ENCODE data around the gene AGBL2.
"Not testable (repeated sequence)": the region's sequence is repeated elsewhere in the genome, so short reads cannot be mapped to it uniquely, and the experiment has no call there.

Gene AGBL2

GRCh38 chr11:47642099-47642855 is 72.9 kb downstream of the AGBL2 start, which contains the start of gene MTCH2:
Gene MTCH2 (minus strand): TSS chr11:47642559. CDS start chr11:47642465, 94 bp downstream.
- H3K27ac ChIP-seq (ENCODE audit: low read depth, low read length): peak within 1 kb of the TSS; percentile 90
- H3K4me1 ChIP-seq (ENCODE audit: control insufficient read depth in 1 of 2, insufficient read depth in 2 of 2, low read length in 2 of 2): peaks cover 9 to 20% of the 10 kb centered on the region in 2 donors
- peaks cover 11 to 14% of the 10 kb centered on the region in 2 donors for H3K36me3 ChIP-seq (ENCODE audit: control insufficient read depth in 1 of 2, insufficient read depth in 2 of 2, low read length in 2 of 2)
- peak within 1 kb of the TSS; percentile 87 to 94 for H3K4me3 ChIP-seq (ENCODE audit: low read depth in 1 of 2, low read length in 2 of 2)
- peak within 1 kb of the TSS; percentile 87 to 95 for H3K9ac ChIP-seq (ENCODE audit: low read depth in 1 of 2, low read length in 2 of 2)
- no peaks in the 10 kb centered on the region for H3K9me3 ChIP-seq (ENCODE audit: control insufficient read depth in 1 of 2, low read length in 2 of 2)
- H3K27me3 ChIP-seq (ENCODE audit: control insufficient read depth in 1 of 2, insufficient read depth in 2 of 2, low read length in 2 of 2): no peaks in the 10 kb centered on the region

GRCh38 chr11:47641600-47642098 is 73.5 kb downstream of the AGBL2 start:
- no peaks in the 10 kb centered on the region for H3K9me3 ChIP-seq (ENCODE audit: control insufficient read depth in 1 of 2, low read length in 2 of 2)
- peak overlapping the region; percentile 90 for H3K27ac ChIP-seq (ENCODE audit: low read depth, low read length)
- peak overlapping the region; percentile 87 to 95 for H3K9ac ChIP-seq (ENCODE audit: low read depth in 1 of 2, low read length in 2 of 2)
- H3K4me3 ChIP-seq (ENCODE audit: low read depth in 1 of 2, low read length in 2 of 2): peak overlapping the region; percentile 87 to 94
- H3K4me1 ChIP-seq (ENCODE audit: control insufficient read depth in 1 of 2, insufficient read depth in 2 of 2, low read length in 2 of 2): peaks cover 9 to 20% of the 10 kb centered on the region in 2 donors
- no peaks in the 10 kb centered on the region for H3K27me3 ChIP-seq (ENCODE audit: control insufficient read depth in 1 of 2, insufficient read depth in 2 of 2, low read length in 2 of 2)
- peaks cover 14 to 16% of the 10 kb centered on the region in 2 donors for H3K36me3 ChIP-seq (ENCODE audit: control insufficient read depth in 1 of 2, insufficient read depth in 2 of 2, low read length in 2 of 2)

GRCh38 chr11:47640506-47640905 is 74.7 kb downstream of the AGBL2 start:
- H3K9ac ChIP-seq (ENCODE audit: low read depth in 1 of 2, low read length in 2 of 2); H3K27ac ChIP-seq (ENCODE audit: low read depth, low read length): not testable (repeated sequence)
- peaks cover 9 to 20% of the 10 kb centered on the region in 2 donors for H3K4me1 ChIP-seq (ENCODE audit: control insufficient read depth in 1 of 2, insufficient read depth in 2 of 2, low read length in 2 of 2)

GRCh38 chr11:47636331-47636730 is 78.8 kb downstream of the AGBL2 start:
- not testable (repeated sequence) for H3K9ac ChIP-seq (ENCODE audit: low read depth in 1 of 2, low read length in 2 of 2); H3K27ac ChIP-seq (ENCODE audit: low read depth, low read length); H3K9me3 ChIP-seq (ENCODE audit: control insufficient read depth in 1 of 2, low read length in 2 of 2); H3K4me3 ChIP-seq (ENCODE audit: low read depth in 1 of 2, low read length in 2 of 2); H3K27me3 ChIP-seq (ENCODE audit: control insufficient read depth in 1 of 2, insufficient read depth in 2 of 2, low read length in 2 of 2)
- Histone ChIP-seq H3K36me3 (ENCODE audit: control insufficient read depth in 1 of 2, insufficient read depth in 2 of 2, low read length in 2 of 2) (peaks cover 28 to 45% of the 10 kb centered on the region in 2 donors), H3K4me1 (ENCODE audit: control insufficient read depth in 1 of 2, insufficient read depth in 2 of 2, low read length in 2 of 2) (peaks cover 6 to 15% of the 10 kb centered on the region in 2 donors)

More at GRCh38 chr11:47640506-47640905, 74.7 kb downstream of the AGBL2 start:
- H3K36me3 ChIP-seq (ENCODE audit: control insufficient read depth in 1 of 2, insufficient read depth in 2 of 2, low read length in 2 of 2): peaks cover 14 to 22% of the 10 kb centered on the region in 2 donors
- not testable (repeated sequence) for H3K9me3 ChIP-seq (ENCODE audit: control insufficient read depth in 1 of 2, low read length in 2 of 2); H3K27me3 ChIP-seq (ENCODE audit: control insufficient read depth in 1 of 2, insufficient read depth in 2 of 2, low read length in 2 of 2)
- peak overlapping the region in 1 of 2 donors; percentile 94 for H3K4me3 ChIP-seq (ENCODE audit: low read depth in 1 of 2, low read length in 2 of 2)

- Histone ChIP-seq H3K9me3 (ENCODE audit: control insufficient read depth in 1 of 2, low read length in 2 of 2) (no peaks in the 10 kb centered on the region), H3K36me3 (ENCODE audit: control insufficient read depth in 1 of 2, insufficient read depth in 2 of 2, low read length in 2 of 2) (peaks cover 41 to 74% of the 10 kb centered on the region in 2 donors), H3K27ac (ENCODE audit: low read depth, low read length) (no peak overlapping the region), H3K4me3 (ENCODE audit: low read depth in 1 of 2, low read length in 2 of 2) (no peak overlapping the region), H3K9ac (ENCODE audit: low read depth in 1 of 2, low read length in 2 of 2) (no peak overlapping the region), H3K27me3 (ENCODE audit: control insufficient read depth in 1 of 2, insufficient read depth in 2 of 2, low read length in 2 of 2) (no peaks in the 10 kb centered on the region), H3K4me1 (ENCODE audit: control insufficient read depth in 1 of 2, insufficient read depth in 2 of 2, low read length in 2 of 2) (no peaks in the 10 kb centered on the region)
These were observed 83.7 kb downstream of the AGBL2 start for GRCh38 chr11:47631473-47631872.

- no peak overlapping the region for H3K4me3 ChIP-seq (ENCODE audit: low read depth in 1 of 2, low read length in 2 of 2)
- no peak overlapping the region for H3K9ac ChIP-seq (ENCODE audit: low read depth in 1 of 2, low read length in 2 of 2)
- H3K4me1 ChIP-seq (ENCODE audit: control insufficient read depth in 1 of 2, insufficient read depth in 2 of 2, low read length in 2 of 2): no peaks in the 10 kb centered on the region
- no peak overlapping the region for H3K27ac ChIP-seq (ENCODE audit: low read depth, low read length)
- peaks cover 31 to 77% of the 10 kb centered on the region in 2 donors for H3K36me3 ChIP-seq (ENCODE audit: control insufficient read depth in 1 of 2, insufficient read depth in 2 of 2, low read length in 2 of 2)
- H3K27me3 ChIP-seq (ENCODE audit: control insufficient read depth in 1 of 2, insufficient read depth in 2 of 2, low read length in 2 of 2): no peaks in the 10 kb centered on the region
- H3K9me3 ChIP-seq (ENCODE audit: control insufficient read depth in 1 of 2, low read length in 2 of 2): no peaks in the 10 kb centered on the region
These were observed 87.1 kb downstream of the AGBL2 start for GRCh38 chr11:47628026-47628425.

GRCh38 chr11:47626234-47626633 is 88.9 kb downstream of the AGBL2 start:
- Histone ChIP-seq H3K4me1 (ENCODE audit: control insufficient read depth in 1 of 2, insufficient read depth in 2 of 2, low read length in 2 of 2) (no peaks in the 10 kb centered on the region), H3K9ac (ENCODE audit: low read depth in 1 of 2, low read length in 2 of 2) (no peak overlapping the region), H3K9me3 (ENCODE audit: control insufficient read depth in 1 of 2, low read length in 2 of 2) (no peaks in the 10 kb centered on the region), H3K27me3 (ENCODE audit: control insufficient read depth in 1 of 2, insufficient read depth in 2 of 2, low read length in 2 of 2) (no peaks in the 10 kb centered on the region), H3K36me3 (ENCODE audit: control insufficient read depth in 1 of 2, insufficient read depth in 2 of 2, low read length in 2 of 2) (peaks cover 35 to 90% of the 10 kb centered on the region in 2 donors), H3K4me3 (ENCODE audit: low read depth in 1 of 2, low read length in 2 of 2) (no peak overlapping the region), H3K27ac (ENCODE audit: low read depth, low read length) (no peak overlapping the region)

GRCh38 chr11:47620836-47621378 is 94.3 kb downstream of the AGBL2 start:
- H3K4me1 ChIP-seq (ENCODE audit: control insufficient read depth in 1 of 2, insufficient read depth in 2 of 2, low read length in 2 of 2): no peaks in the 10 kb centered on the region
- no peak overlapping the region for H3K4me3 ChIP-seq (ENCODE audit: low read depth in 1 of 2, low read length in 2 of 2)
- H3K36me3 ChIP-seq (ENCODE audit: control insufficient read depth in 1 of 2, insufficient read depth in 2 of 2, low read length in 2 of 2): peaks cover 19 to 70% of the 10 kb centered on the region in 2 donors
- H3K27ac ChIP-seq (ENCODE audit: low read depth, low read length): no peak overlapping the region
- H3K27me3 ChIP-seq (ENCODE audit: control insufficient read depth in 1 of 2, insufficient read depth in 2 of 2, low read length in 2 of 2): no peaks in the 10 kb centered on the region
- no peak overlapping the region for H3K9ac ChIP-seq (ENCODE audit: low read depth in 1 of 2, low read length in 2 of 2)
- H3K9me3 ChIP-seq (ENCODE audit: control insufficient read depth in 1 of 2, low read length in 2 of 2): no peaks in the 10 kb centered on the region

GRCh38 chr11:47617417-47617809 is 97.8 kb downstream of the AGBL2 start:
- no peaks in the 10 kb centered on the region for H3K27me3 ChIP-seq (ENCODE audit: control insufficient read depth in 1 of 2, insufficient read depth in 2 of 2, low read length in 2 of 2)
- H3K4me1 ChIP-seq (ENCODE audit: control insufficient read depth in 1 of 2, insufficient read depth in 2 of 2, low read length in 2 of 2): no peaks in the 10 kb centered on the region
- no peak overlapping the region for H3K4me3 ChIP-seq (ENCODE audit: low read depth in 1 of 2, low read length in 2 of 2)
- no peak overlapping the region for H3K9ac ChIP-seq (ENCODE audit: low read depth in 1 of 2, low read length in 2 of 2)
- peaks cover 19 to 41% of the 10 kb centered on the region in 2 donors for H3K36me3 ChIP-seq (ENCODE audit: control insufficient read depth in 1 of 2, insufficient read depth in 2 of 2, low read length in 2 of 2)
- no peak overlapping the region for H3K27ac ChIP-seq (ENCODE audit: low read depth, low read length)
- H3K9me3 ChIP-seq (ENCODE audit: control insufficient read depth in 1 of 2, low read length in 2 of 2): no peaks in the 10 kb centered on the region

- no peak overlapping the region for H3K4me3 ChIP-seq (ENCODE audit: low read depth in 1 of 2, low read length in 2 of 2)
- H3K9ac ChIP-seq (ENCODE audit: low read depth in 1 of 2, low read length in 2 of 2): no peak overlapping the region
- H3K27ac ChIP-seq (ENCODE audit: low read depth, low read length): no peak overlapping the region
- H3K27me3 ChIP-seq (ENCODE audit: control insufficient read depth in 1 of 2, insufficient read depth in 2 of 2, low read length in 2 of 2): no peaks in the 10 kb centered on the region
- H3K9me3 ChIP-seq (ENCODE audit: control insufficient read depth in 1 of 2, low read length in 2 of 2): no peaks in the 10 kb centered on the region
- H3K36me3 ChIP-seq (ENCODE audit: control insufficient read depth in 1 of 2, insufficient read depth in 2 of 2, low read length in 2 of 2): peaks cover 14 to 35% of the 10 kb centered on the region in 2 donors
- H3K4me1 ChIP-seq (ENCODE audit: control insufficient read depth in 1 of 2, insufficient read depth in 2 of 2, low read length in 2 of 2): no peaks in the 10 kb centered on the region
These were observed 98.3 kb downstream of the AGBL2 start for GRCh38 chr11:47616726-47617416.
